GM12872 (cell line): ENCODE data around the gene WRNIP1.

Experiments
- CTCF ChIP-seq: IDR thresholded peaks from 3 replicates; pipeline ENCODE4 v1.5.1; 2011; ENCODE audit warnings: low read depth, mild to moderate bottlenecking, low read length, moderate library complexity; ENCODE audit not compliant: insufficient read depth

The WRNIP1 gene

GRCh38 chr6:2819115-2819514 lies 53.9 kb downstream of the WRNIP1 start:
- TF ChIP-seq CTCF = no peak

- no peak for TF ChIP-seq CTCF
These were observed 54.8 kb downstream of the WRNIP1 start for GRCh38 chr6:2819978-2820377.

- TF ChIP-seq CTCF = no peak
These were observed 55.2 kb downstream of the WRNIP1 start for GRCh38 chr6:2820415-2820814.

- TF ChIP-seq CTCF = no peak
These were observed 56.4 kb downstream of the WRNIP1 start for GRCh38 chr6:2821554-2821953.

- no peak for TF ChIP-seq CTCF
These were observed 58.1 kb downstream of the WRNIP1 start for GRCh38 chr6:2823104-2823850.

GRCh38 chr6:2826131-2826530 lies 60.9 kb downstream of the WRNIP1 start:
- TF ChIP-seq CTCF = no peak

GRCh38 chr6:2827142-2827541 lies 61.9 kb downstream of the WRNIP1 start:
- TF ChIP-seq CTCF = no peak
